ENCODE results near the gene RFK. TPM values are rescaled to one million over a fixed set of nuclear protein-coding genes. Genes with fewer than 3 reads are reported as not detected.
"Not testable (repeated sequence)": the region's sequence is repeated elsewhere in the genome, so short reads cannot be mapped to it uniquely, and the experiment has no call there.

Gene RFK
- total RNA-seq, 1 experiment from 2014 or later = 23.6 TPM

DNA sequence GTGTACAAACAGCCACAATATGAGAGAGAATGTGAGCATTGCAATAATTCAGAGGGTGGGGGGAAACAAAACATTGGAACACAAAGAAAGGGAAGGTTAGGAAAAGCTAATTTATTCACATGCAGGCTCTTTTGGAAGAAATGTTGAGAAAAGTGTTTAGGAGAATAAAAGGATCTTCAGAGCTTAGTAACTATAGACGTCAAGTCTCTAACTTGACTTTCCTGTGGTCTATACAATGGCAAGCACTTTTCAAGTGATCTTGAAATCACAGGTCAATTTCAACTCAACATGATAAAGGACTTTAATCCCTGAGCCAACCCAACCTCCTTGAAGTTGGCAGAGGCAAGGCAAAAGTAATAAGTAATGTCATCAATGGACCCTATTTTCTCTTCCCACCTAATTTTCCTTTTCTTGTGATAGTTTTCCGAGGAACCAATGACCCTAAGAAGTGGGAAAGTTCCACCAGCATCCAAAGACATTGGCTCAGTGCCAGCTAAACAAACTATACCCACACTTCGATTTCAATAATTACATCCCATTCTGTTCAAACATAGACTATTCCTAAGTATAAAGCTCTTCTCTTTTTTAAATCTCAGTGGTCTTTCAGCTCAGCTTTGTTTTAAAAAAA is 23.7 kb downstream of the RFK start:
- no peak for DNase-seq (ENCODE audit: low spot score)

DNA sequence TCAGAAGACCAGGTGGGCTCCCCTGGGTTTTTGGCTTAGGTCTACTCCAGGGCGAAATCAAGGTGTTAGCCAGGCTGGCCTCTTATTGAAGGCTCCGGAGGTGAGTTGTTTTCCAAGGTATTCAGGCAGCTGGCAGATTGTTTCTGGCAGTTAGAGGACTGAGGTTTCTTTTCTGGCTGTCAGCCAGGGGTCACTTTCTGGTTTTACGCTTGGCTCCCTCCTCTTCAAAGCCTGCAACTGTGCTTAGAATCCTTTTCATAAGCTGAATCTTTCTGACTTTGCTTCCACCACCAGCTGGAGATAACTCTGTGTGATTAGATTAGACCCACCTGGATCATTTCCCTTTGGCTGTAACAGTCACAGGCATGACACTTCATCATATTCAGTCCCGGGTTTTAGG is 24.6 kb downstream of the RFK start:
- peak; percentile 89 for DNase-seq (ENCODE audit: low spot score)

DNA sequence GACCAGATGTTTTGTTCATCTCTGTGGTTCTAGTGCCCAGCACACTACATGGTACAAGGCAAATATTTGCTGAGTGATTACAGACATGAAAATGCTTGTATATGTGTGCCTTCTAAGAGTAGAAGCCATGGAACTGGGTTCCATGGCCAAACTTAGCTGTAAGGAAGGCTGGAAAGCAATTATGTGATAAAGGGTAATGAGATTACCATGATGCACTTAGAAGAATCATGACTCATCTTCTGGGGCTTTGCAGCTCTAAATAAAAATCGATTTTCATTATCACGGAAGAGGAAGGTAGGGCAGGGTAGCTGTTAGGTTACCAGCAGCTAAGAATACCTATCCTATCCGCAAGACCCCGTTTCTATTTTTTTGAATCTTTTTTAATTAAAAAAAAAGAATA is 28.0 kb downstream of the RFK start:
- peak; percentile 52 for DNase-seq (ENCODE audit: low spot score)

DNA sequence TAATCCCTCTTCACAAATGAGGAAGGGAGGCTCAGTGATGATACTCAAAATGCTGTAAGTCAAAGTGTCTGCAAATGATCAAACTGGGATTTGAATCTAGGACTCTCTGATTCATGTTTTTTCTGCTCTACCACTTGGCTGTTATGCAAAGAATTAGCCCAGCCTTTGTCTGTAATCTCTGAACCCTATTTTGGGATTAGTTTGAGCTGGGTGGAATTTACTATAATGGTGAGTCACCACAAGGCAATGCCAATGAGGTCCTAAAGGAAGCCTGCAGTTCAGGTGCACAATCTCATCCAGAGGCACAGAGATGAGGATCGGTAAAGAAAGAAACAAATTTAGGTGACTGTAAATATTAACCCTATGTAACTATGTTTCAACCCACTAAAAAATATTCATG is 29.2 kb downstream of the RFK start:
- peak; percentile 43 for DNase-seq (ENCODE audit: low spot score)

DNA sequence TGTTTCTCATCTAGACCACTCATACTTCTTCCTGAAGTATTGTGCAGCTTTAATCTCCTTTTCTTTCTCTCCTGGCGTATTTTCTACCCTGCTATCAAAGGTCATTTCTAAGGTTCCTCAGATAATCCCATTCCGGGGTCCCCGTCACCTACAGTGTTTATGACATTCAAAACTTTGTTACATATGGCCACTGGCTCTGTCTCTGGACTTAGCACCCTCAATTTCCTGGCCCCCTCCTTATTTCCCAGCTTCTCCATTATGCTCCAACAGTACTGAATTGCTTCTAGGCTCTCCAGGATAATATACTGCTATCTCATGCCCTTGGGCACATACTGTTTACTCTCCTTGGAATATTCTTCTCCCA is 31.2 kb downstream of the RFK start:
- DNase-seq (ENCODE audit: low spot score) = no peak

DNA sequence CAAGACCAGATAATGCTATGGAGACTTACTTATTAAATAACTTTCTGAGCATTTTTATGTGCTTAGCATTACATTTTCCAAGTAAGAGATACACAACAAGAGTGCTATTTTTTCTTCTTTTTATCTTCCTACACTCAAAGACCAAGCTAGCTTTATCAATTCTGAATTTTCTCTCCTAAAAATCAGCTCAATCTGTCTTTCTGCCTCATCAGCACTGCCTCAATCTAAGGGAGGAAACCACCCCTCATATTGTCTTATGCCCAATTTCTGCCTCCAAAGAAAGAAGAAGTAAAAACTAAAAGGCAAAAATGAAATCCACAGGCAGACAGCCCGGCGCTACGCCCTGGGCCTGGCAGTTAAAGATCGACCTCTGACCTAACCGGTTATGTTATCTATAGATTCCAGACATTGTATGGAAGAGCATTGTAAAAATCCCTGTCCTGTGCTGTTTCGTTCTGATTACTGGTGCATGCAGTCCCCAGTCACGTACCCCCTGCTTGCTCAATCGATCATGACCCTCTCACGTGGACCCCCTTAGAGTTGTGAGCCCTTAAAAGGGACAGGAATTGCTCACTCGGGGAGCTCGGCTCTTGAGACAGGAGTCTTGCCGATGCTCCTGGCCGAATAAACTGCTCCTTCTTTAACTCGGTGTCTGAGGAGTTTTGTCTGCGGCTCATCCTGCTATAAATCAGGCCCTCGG is 31.7 kb downstream of the RFK start:
- DNase-seq (ENCODE audit: low spot score) = not testable (repeated sequence)

DNA sequence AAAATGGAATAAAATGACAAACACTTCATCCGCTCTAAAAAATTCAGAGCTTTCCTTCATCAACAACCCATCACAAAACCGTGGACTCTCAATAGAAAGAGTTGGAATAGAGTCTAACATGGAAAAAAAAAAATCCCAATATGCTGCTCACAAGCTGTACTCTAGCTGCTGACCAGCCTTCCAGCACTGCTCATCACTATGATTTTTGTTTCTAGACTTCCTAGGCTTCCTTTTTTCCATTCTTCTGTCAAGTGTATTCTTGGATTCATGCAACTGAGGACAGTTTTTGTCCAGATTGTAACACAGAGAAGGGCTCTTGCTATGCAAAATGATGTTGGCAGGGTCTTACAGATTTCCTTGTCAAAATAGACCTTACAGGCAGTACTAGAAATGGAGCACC is 34.5 kb downstream of the RFK start:
- DNase-seq (ENCODE audit: low spot score) = no peak

DNA sequence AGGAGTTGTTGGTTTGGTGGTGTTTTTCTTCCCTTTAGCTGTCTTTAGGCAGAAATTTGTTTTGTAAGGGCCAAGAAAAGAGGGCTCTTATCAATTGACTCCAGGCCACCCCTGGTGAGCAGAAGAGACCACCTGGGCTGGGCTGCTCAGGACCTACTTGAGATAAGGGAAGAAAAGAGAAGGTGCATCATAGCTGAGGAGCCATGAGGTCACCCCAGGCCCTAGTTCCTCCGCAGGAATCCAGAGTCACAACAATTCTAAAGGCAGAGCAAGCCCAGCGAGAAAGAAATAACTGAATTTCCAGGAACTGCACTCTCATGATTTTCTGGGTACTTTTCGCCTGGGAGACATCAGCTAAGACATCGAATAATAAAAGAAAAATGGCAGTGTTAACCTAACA is 34.9 kb downstream of the RFK start:
- no peak for DNase-seq (ENCODE audit: low spot score)

DNA sequence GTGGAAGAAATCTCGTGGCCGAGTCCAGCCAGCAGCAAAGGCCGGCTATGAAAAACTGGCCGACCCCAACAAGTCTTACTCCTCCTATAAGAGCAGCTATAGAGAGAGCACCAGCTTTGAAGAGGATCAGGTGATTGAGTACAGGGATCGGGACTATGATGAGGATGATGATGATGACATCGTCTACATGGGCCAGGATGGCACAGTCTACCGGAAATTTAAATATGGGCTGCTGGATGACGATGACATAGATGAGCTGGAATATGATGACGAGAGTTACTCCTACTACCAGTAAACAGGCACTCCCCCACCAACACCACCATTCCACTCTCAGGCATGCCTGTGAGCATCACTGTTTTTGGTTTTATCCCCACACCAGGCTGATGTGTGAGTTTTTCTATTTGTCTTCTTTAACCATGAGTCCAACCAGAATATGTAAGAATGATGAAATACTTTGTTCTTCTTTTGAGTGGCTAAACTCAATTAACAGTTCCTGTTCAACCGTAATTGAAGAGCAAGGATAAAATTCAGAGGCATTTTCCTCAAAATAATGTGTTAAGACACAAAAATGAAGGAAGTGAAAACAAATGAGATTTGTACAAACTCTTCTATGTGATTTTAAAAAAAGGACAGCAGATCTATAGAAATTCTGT is 35.5 kb downstream of the RFK start:
- no peak for DNase-seq (ENCODE audit: low spot score)

DNA sequence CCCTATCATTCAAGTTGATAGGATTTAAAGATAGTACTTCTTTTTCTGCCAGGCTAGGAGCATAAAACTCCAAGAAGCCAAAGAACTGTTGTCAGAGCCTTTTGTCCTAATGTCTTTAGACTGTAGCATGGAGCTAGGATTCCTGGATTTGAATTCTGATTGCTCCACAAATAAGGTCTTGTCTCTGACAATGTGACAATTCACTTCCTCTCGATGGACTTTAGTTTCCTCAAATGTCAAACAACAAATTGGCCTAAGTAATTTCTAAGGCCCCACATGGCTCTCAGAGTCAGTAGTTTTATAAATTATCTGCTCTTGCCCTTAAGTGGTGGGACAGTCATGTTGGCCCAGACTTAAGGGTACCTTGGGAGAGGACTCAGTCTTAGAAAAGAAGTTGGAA is 36.7 kb downstream of the RFK start:
- DNase-seq (ENCODE audit: low spot score) = no peak

DNA sequence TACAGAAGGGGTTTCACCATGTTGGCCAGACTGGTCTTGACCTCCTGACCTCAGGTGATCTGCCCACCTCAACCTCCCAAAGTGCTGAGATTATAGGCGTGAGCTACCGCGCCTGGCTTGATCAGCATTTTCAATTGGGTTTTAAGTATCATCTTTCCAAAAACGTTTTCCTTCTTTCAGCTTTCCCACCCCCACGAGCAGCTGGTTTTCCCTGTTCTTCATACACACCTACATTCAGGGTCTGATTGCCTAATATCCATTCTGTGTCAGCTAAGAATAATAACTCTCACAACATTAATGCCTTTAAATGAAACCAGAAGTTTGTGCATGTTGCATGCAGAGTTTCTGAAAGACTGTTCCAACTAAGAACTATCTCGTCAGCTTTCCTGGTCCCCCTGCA is 38.3 kb downstream of the RFK start:
- DNase-seq (ENCODE audit: low spot score) = no peak

DNA sequence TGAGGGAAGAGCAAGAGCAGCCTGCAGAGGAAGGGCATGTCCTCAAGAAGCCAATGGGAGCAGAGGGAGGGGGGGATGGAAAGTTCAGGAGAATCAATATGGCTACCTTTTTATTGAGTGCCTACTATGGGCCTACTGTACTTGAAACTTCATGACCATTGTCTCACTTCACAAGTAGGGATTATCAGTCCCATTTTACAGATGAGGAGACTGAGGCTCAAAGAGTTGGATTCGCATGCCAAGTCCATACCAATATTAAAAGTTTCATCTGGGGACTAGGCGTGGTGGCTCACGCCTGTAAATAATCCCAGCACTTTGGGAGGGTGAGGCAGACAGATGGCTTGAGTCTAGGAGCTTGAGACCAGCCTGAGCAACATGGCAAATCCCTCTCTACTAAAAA is 40.0 kb downstream of the RFK start:
- DNase-seq (ENCODE audit: low spot score) = no peak

DNA sequence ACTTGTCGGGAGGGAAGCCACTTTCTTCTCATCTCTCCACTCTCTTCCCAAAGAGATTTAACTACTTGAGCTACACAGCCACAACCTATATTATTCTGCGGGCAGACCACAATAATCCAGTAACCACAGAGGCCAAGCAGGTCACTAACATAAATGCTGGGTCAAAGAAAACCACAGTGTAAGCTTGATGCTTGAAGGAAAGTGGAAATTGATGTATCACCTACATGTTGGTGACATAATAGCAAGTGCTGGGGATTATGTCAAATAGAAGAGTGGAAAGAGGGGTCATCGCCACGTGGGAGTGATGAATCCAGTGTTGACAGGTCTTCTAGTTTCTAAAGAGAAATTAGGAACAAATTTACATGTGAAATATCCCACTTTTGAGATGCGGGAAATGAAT is 40.9 kb downstream of the RFK start:
- no peak for DNase-seq (ENCODE audit: low spot score)

DNA sequence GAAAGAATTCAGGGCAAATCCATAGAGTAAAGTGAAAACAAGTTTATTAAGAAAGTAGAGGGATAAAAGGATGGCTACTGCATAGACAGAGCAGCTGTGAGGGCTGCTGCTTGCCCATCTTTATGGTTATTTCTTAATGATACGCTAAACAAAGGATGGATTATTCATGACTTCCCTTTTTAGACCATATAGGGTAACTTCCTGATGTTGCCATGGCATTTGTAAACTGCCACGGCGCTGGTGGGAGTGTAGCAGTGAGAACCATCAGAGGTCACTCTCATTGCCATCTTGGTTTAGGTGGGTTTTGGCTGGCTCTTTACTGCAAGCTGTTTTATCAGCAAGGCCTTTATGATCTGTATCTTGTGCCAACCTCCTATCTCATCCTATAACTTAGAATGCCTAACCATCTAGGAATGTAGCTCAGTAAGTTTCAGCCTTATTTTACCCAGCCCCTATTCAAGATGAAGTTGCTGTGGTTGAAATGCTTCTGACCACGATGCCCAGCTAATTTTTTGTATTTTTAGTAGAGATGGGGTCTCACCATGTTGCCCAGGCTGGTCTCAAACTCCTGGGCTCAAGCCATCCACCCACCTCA is 42.1 kb downstream of the RFK start:
- DNase-seq (ENCODE audit: low spot score) = no peak

DNA sequence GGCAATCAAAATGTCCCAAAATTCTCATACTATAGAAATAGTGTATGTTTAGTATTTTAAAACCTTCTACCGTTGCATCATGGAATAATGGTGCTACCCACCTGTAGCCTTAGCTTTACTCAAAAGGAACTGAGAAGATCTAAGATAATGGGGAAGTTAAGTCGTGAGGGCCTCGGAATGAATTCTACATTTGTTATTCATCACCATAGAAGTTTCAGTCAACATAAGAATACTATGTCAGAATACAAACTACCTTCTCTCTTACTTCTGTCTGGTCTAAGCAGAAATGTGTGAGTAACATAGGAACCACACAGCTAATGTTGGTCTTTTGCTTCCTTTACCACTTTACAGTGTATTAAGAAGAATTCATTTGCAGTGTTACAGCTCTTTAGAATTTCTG is 43.2 kb downstream of the RFK start:
- DNase-seq (ENCODE audit: low spot score) = no peak

DNA sequence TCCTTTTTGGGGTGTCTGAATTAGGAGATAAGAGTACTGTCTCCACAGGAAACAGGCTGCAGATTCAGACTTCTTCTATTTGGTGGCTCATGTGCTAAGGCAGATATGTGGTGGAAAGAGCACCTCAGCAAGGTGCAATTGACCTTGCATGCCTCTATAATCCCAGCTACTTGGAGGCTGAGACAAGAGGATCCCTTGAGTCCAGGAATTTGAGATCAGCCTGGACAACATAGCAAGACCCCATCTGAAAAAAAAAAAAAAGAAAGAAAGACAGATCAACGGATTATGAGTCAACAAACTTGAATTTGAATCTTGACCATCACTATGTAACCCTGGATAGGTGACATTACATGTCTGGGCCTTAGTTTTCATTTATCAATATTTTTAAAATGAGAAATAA is 44.4 kb downstream of the RFK start:
- no peak for DNase-seq (ENCODE audit: low spot score)

DNA sequence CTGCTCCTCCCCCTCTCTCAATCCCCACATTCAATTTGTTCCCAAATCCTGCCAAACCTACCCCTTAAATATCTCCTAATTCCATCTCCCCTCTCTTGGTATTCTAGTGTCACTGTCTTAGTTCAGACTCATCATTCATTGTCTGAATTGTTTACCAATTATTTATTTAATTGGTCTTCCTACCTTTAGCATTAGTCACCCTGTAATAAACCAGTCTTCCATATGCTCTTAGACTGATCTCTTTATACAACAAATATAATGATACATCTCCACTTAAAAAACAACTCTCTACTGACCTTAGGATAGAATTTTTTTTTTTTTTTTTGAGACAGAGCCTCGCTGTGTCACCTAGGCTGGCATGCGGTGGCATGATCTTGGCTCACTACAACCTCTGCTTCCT is 51.4 kb downstream of the RFK start:
- DNase-seq (ENCODE audit: low spot score) = no peak

DNA sequence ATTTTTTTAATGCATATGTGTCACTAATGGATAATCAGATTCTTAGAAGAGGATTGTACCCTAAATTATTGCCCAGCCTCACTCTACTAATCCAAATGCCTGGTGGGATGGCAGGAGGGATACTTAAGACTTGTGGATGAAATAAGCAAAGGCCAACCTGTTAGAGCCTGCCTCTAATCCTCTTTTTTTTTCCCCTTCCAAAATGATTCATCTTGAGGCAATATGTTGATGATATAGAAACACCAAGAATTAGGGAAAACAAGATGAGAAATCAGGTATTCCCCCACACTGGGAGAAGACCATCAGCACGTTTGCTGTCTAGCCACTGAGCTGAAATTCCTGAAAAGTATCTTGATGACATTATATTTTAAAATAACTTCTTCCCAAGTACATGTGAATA is 52.0 kb downstream of the RFK start:
- no peak for DNase-seq (ENCODE audit: low spot score)

DNA sequence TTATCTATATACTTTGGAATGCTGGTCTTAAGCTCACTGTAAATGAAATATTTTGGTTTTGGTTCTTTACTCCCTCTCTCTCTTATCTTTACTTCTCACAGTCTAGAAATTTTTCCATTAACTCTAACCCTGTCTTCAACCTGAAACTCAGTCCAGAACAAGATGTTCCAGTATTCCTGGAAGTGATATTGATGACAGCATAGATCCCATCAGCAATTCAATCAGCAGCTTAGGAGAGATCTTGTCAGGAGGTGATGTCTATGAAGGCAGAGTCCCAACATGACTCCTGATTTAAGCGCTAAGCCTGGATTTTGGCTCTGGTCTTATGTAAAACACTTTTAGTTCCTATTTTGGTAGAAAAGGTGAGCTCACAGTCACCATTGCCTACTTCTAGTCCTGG is 52.6 kb downstream of the RFK start:
- DNase-seq (ENCODE audit: low spot score) = no peak

DNA sequence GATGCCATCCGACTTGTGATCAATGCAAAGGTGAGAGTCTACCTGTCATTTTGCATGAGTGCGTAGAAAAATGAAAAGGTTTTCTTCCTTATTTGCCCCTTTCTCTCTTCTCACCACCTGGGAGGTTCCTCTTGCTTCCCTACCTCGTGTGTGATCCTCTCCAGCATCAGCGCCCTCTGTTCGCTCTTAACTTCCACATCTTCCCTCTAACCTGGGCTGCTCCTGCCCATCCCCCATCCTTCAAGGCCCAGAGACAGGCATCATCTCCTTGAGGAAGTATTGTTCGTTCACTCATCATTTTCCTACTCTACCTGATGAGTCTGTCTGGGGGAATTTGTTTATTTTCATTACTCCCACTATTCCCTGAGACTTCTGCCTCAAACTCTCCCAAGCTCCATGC is 55.8 kb downstream of the RFK start:
- no peak for DNase-seq (ENCODE audit: low spot score)

DNA sequence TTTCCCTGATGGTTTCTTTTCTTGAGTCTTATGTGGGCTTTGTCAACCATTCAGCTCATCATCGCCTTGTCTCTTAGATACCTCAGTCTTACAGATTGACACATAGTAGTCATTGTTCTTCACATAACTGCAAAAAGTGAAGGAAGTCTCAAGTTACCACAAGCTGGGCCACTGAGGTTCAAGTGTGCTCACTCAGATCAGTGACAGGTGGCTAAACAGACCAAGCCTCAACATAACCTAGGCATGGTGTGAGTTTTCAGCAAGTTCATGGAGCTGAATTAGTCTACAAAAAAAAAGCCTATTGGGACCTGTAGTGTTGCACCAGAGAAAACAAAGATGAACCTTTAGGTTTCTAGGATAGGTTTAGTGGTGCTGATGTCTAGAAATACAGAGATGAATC is 58.2 kb downstream of the RFK start:
- DNase-seq (ENCODE audit: low spot score) = no peak

All from HT-29 (cell line).